Measurements from ENCODE around the gene NFKB2. TPM values are rescaled to one million over a fixed set of nuclear protein-coding genes. Genes with fewer than 3 reads are reported as not detected.

Gene NFKB2
- total RNA-seq, 1 donor from 2014 or later: 7.5 TPM

GRCh38 chr10:102384053-102384452 is 11.5 kb upstream of the NFKB2 start:
- H3K4me1 Mint-ChIP-seq (ENCODE audit: low read depth, unreplicated experiment): no peaks in the 10 kb centered on the region
- H3K27ac Mint-ChIP-seq (ENCODE audit: unreplicated experiment): no peak overlapping the region
- H3K4me3 Mint-ChIP-seq (ENCODE audit: unreplicated experiment): no peak overlapping the region
- H3K36me3 Mint-ChIP-seq (ENCODE audit: unreplicated experiment): no peaks in the 10 kb centered on the region
- TF ChIP-seq, protein P1, sequence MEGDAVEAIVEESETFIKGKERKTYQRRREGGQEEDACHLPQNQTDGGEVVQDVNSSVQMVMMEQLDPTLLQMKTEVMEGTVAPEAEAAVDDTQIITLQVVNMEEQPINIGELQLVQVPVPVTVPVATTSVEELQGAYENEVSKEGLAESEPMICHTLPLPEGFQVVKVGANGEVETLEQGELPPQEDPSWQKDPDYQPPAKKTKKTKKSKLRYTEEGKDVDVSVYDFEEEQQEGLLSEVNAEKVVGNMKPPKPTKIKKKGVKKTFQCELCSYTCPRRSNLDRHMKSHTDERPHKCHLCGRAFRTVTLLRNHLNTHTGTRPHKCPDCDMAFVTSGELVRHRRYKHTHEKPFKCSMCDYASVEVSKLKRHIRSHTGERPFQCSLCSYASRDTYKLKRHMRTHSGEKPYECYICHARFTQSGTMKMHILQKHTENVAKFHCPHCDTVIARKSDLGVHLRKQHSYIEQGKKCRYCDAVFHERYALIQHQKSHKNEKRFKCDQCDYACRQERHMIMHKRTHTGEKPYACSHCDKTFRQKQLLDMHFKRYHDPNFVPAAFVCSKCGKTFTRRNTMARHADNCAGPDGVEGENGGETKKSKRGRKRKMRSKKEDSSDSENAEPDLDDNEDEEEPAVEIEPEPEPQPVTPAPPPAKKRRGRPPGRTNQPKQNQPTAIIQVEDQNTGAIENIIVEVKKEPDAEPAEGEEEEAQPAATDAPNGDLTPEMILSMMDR (IDR thresholded peaks at IDR 0.05; ENCODE audit: partially characterized antibody, unreplicated experiment): no peak
- peaks cover 2% of the 10 kb centered on the region for H3K27me3 Mint-ChIP-seq (ENCODE audit: unreplicated experiment)
- DNase-seq: no peak
- H3K9me3 Mint-ChIP-seq (ENCODE audit: unreplicated experiment): no peaks in the 10 kb centered on the region

GRCh38 chr10:102384606-102385429 is 10.7 kb upstream of the NFKB2 start:
- H3K27me3 Mint-ChIP-seq (ENCODE audit: unreplicated experiment): peaks cover 2% of the 10 kb centered on the region
- no peak overlapping the region for H3K4me3 Mint-ChIP-seq (ENCODE audit: unreplicated experiment)
- TF ChIP-seq, protein P1 (IDR thresholded peaks at IDR 0.05; ENCODE audit: partially characterized antibody, unreplicated experiment): no peak
- no peak overlapping the region for H3K27ac Mint-ChIP-seq (ENCODE audit: unreplicated experiment)
- no peaks in the 10 kb centered on the region for H3K9me3 Mint-ChIP-seq (ENCODE audit: unreplicated experiment)
- no peak for DNase-seq
- H3K4me1 Mint-ChIP-seq (ENCODE audit: low read depth, unreplicated experiment): no peaks in the 10 kb centered on the region
- H3K36me3 Mint-ChIP-seq (ENCODE audit: unreplicated experiment): no peaks in the 10 kb centered on the region

DNA sequence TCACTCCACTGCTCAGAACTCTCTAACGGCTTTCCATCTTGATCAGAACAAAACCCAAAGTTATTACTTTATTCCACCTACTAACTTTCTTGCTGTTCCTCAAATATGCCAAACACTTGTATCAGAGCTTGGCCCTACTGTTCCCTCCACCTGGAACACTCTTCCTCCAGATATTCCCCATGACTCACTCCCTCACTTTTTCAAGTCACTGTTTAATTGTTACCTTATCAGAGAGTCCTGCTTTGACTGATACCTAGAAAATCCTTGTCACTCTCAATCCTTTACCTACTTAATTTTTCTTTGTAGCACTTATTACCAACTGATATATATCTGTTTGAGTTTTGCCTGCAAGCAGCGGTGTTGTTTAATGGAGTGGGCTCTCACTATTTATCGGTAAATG is 5.6 kb upstream of the NFKB2 start:
- Mint-ChIP-seq H3K9me3 (ENCODE audit: unreplicated experiment) (no peaks in the 10 kb centered on the region), H3K36me3 (ENCODE audit: unreplicated experiment) (no peaks in the 10 kb centered on the region), H3K4me3 (ENCODE audit: unreplicated experiment) (no peak overlapping the region), H3K4me1 (ENCODE audit: low read depth, unreplicated experiment) (peaks cover 14% of the 10 kb centered on the region), H3K27ac (ENCODE audit: unreplicated experiment) (no peak overlapping the region), H3K27me3 (ENCODE audit: unreplicated experiment) (peaks cover 3% of the 10 kb centered on the region)
- TF ChIP-seq, protein P1 (IDR thresholded peaks at IDR 0.05; ENCODE audit: partially characterized antibody, unreplicated experiment): no peak
- no peak for DNase-seq

GRCh38 chr10:102392306-102392705 is 3.2 kb upstream of the NFKB2 start:
- Mint-ChIP-seq H3K27me3 (ENCODE audit: unreplicated experiment) (peaks cover 7% of the 10 kb centered on the region), H3K27ac (ENCODE audit: unreplicated experiment) (peak overlapping the region; percentile 66), H3K4me3 (ENCODE audit: unreplicated experiment) (peak overlapping the region; percentile 71), H3K36me3 (ENCODE audit: unreplicated experiment) (no peaks in the 10 kb centered on the region), H3K4me1 (ENCODE audit: low read depth, unreplicated experiment) (peaks cover 14% of the 10 kb centered on the region), H3K9me3 (ENCODE audit: unreplicated experiment) (no peaks in the 10 kb centered on the region)
- no peak for DNase-seq
- TF ChIP-seq, protein P1 (IDR thresholded peaks at IDR 0.05; ENCODE audit: partially characterized antibody, unreplicated experiment): no peak

DNA sequence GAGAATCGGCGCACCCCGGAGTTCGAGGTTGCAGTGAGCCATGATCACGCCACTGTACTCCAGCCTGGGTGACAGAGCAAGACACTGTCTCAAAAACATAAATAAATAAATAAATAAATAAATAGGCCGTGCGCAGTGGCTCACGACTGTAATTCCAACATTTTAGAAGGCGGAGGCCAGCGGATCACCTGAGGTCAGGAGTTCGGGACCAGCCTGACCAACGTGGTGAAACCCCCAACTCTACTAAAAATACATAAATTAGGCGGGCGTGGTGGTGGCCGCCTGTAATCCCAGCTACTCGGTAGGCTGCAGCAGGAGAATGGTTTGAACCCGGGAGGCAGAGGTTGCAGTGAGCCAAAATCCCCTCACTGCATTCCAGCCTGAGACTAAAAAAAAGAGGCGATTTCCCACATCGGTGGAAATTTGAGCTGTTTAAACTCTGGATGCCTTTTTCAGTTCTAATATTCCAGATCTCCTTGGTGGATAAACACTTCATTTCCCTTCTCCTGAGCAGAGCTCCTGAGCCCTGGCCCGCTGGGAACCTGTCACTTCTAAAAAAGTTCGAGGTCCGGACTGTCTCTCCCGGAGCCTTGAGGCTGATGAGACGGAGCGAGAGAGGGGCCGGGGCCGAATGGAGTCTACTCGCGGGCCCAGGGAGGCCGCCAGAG is 2.0 kb upstream of the NFKB2 start:
- Mint-ChIP-seq H3K27me3 (ENCODE audit: unreplicated experiment) (peaks cover 11% of the 10 kb centered on the region), H3K27ac (ENCODE audit: unreplicated experiment) (no peak overlapping the region), H3K4me3 (ENCODE audit: unreplicated experiment) (peak overlapping the region; percentile 83), H3K4me1 (ENCODE audit: low read depth, unreplicated experiment) (peaks cover 14% of the 10 kb centered on the region), H3K9me3 (ENCODE audit: unreplicated experiment) (peaks cover 4% of the 10 kb centered on the region), H3K36me3 (ENCODE audit: unreplicated experiment) (no peaks in the 10 kb centered on the region)
- TF ChIP-seq, protein P1 (IDR thresholded peaks at IDR 0.05; ENCODE audit: partially characterized antibody, unreplicated experiment): no peak
- DNase-seq: no peak
